Left ventricle myocardium inferior (tissue), 1 donor: Measurements from ENCODE around the gene PTGES2. TPM values are rescaled to one million over a fixed set of nuclear protein-coding genes. Genes with fewer than 3 reads are reported as not detected.
"Not testable (repeated sequence)": the region's sequence is repeated elsewhere in the genome, so short reads cannot be mapped to it uniquely, and the experiment has no call there.

Experiments used
- DNase-seq: peaks from one replicate; pipeline ENCODE4 v3.0.0-alpha.2; 2020
- H3K27ac ChIP-seq: fragments of 200-600 bp; replicated peaks from 2 replicates; pipeline ENCODE4 v1.8.0; 2021
- H3K27me3 ChIP-seq: fragments of 200-600 bp; 2 replicates; pipeline ENCODE4 v1.8.0; 2021; ENCODE audit warnings: low read depth
- H3K36me3 ChIP-seq: fragments of 200-600 bp; 2 replicates; pipeline ENCODE4 v1.8.0; 2021
- H3K4me1 ChIP-seq: fragments of 200-600 bp; 2 replicates; pipeline ENCODE4 v1.8.0; 2021
- H3K4me3 ChIP-seq: fragments of 200-600 bp; 2 replicates; pipeline ENCODE4 v1.8.0; 2021; ENCODE audit warnings: mild to moderate bottlenecking, moderate library complexity
- H3K9me3 ChIP-seq: fragments of 200-600 bp; replicated peaks from 2 replicates; pipeline ENCODE4 v1.8.0; 2021
- intact Hi-C: fragments of 100-400 bp; cut with micrococcal nuclease; formaldehyde crosslinking; loops from one replicate; pipeline ENCODE4 v1.11.0; 2022
- total RNA-seq: library from RNA; stranded (reverse); fragmentation: NEBNext Ultra II Directional; extraction: Animal tissue kit (Norgen Biotek cat#: 25700); gene quantifications from one replicate; pipeline ENCODE4 v1.2.1, GENCODE V29; 2021
- TF ChIP-seq, protein P1 (sequence below): fragments of 200-600 bp; IDR thresholded peaks from 2 replicates; pipeline ENCODE4 v1.8.0; 2021; ENCODE audit warnings: antibody characterized with exemption, mild to moderate bottlenecking, borderline replicate concordance
- donor health status: DM: no; HTN: yes; CAD: no; lungs with severe emphysema.

The PTGES2 gene
- total RNA-seq, 1 donor from 2014 or later: 141 TPM

DNA sequence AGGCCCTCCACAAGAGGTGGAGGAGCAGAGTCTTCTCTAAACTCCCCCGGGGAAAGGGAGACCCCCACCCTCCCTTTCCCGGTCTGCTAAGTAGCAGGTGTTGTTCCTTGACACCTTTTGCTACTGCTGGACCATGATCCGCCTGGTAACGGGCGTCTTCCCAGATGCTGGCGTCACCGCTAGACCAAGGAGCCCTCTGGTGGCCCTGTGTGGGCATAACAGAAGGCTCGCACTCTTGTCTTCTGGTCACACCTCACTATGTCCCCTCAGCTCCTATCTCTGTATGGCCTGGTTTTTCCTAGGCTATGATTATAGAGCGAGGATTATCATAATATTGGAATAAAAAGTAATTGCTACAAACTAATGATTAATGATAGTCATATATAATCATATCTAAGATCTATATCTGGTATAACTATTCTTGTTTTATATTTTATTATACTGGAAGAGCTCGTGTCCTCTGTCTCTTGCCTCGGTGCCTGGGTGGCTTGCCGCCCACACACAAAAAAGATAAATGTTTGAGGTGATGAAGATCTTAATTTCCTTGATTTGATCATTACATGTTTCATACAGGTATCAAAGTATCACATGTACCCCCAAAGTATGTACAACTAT, 2.6 kb upstream of the PTGES2 start:
- DNase-seq: peak; percentile 60
- H3K4me3 ChIP-seq, H3K9me3 ChIP-seq, H3K27me3 ChIP-seq, intact Hi-C loops, H3K27ac ChIP-seq, H3K36me3 ChIP-seq: not testable (repeated sequence)
- H3K4me1 ChIP-seq: peaks cover 59% of the 10 kb centered on the region
- TF ChIP-seq, protein P1, sequence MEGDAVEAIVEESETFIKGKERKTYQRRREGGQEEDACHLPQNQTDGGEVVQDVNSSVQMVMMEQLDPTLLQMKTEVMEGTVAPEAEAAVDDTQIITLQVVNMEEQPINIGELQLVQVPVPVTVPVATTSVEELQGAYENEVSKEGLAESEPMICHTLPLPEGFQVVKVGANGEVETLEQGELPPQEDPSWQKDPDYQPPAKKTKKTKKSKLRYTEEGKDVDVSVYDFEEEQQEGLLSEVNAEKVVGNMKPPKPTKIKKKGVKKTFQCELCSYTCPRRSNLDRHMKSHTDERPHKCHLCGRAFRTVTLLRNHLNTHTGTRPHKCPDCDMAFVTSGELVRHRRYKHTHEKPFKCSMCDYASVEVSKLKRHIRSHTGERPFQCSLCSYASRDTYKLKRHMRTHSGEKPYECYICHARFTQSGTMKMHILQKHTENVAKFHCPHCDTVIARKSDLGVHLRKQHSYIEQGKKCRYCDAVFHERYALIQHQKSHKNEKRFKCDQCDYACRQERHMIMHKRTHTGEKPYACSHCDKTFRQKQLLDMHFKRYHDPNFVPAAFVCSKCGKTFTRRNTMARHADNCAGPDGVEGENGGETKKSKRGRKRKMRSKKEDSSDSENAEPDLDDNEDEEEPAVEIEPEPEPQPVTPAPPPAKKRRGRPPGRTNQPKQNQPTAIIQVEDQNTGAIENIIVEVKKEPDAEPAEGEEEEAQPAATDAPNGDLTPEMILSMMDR: peak; percentile 61

DNA sequence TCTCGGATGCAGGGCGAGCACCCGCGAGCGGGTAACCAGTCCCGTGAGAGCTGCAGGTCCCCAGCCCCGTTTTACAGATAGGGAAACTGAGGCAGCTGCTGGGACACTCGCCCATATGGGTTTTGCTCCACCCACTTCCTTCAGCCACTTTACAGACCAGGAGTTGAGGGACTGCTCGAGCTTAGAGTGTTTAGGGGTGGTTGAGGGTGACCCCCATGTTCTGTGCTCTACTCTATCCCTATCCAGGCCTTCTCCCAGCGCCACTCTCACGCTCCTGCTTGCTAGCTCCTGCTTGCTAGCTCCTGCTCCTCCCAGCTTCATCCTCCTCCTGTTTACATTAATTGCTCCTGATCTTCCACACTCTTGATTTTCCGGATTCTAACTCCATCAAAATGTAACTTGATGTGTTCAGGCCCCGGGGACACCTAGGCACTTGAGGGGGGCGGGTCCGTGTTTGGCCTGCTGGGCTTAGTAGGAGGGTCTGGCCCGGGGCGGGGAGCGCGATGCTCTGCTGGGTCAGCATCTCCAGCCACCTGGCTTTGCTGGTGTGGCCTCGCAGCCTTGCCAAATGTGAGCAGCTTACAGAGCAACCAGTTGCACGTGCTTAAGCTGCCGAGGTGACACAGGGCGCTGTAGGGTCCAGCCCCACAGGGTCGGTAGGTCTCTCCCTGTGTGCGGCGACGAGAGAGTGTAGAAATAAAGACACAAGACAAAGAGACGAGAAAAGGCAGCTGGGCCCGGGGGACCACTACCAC, 1.5 kb upstream of the PTGES2 start:
- Histone ChIP-seq H3K36me3 (peaks cover 12% of the 10 kb centered on the region), H3K4me3 (peak overlapping the region; percentile 97), H3K4me1 (peaks cover 64% of the 10 kb centered on the region), H3K27ac (peak overlapping the region; percentile 99), H3K27me3 (no peaks in the 10 kb centered on the region), H3K9me3 (no peaks in the 10 kb centered on the region)
- TF ChIP-seq, protein P1: no peak
- no peak for DNase-seq
- intact Hi-C loops: no loop called here

DNA sequence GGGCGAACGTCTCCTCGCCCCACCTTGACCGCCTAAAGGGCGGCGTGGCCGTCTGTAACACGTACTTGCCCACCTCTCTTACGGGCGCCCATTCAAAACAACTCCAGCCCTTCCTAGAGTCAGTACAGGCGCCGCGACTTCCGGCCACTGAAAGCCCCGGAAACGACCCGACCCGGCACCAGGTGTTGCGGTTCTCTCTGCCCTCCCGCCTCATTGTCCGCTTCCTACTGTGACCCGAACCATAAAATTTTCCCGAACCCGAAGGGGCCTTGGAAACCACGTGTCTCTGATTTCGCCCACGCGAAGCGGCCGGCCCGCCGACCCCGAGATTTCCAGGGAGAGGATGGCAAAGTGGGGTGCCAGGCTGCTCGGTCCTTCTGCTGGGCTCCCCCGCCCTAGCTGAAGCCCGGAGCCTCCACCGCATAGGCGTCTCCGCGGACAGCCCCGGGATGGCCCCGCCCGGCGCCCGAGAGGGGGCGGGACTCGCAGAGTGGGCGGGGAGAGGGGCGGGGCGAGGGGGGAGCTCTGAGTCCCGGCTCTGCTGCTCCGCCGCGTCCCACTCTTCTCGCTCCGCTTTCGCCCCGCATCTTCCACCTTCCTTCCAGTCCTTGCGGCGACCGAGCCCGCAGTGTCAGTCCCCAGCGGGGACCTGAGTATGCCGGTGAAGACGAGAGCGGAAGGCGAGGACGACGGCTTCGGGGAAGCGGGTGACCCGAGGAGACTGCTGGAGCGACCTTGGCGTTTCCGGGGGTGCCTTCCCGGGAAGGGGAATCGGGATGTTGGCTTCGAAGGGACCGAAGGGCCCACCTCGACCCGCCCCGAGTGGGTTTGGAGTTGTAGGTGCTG, 684 bp upstream of the PTGES2 start:
- intact Hi-C loops: no loop called here
- Histone ChIP-seq H3K36me3 (peaks cover 20% of the 10 kb centered on the region), H3K9me3 (no peaks in the 10 kb centered on the region), H3K4me1 (peaks cover 64% of the 10 kb centered on the region), H3K27me3 (no peaks in the 10 kb centered on the region), H3K4me3 (peak overlapping the region; percentile 97), H3K27ac (peak overlapping the region; percentile 99)
- peak; percentile 85 for DNase-seq
- TF ChIP-seq, protein P1: no peak

DNA sequence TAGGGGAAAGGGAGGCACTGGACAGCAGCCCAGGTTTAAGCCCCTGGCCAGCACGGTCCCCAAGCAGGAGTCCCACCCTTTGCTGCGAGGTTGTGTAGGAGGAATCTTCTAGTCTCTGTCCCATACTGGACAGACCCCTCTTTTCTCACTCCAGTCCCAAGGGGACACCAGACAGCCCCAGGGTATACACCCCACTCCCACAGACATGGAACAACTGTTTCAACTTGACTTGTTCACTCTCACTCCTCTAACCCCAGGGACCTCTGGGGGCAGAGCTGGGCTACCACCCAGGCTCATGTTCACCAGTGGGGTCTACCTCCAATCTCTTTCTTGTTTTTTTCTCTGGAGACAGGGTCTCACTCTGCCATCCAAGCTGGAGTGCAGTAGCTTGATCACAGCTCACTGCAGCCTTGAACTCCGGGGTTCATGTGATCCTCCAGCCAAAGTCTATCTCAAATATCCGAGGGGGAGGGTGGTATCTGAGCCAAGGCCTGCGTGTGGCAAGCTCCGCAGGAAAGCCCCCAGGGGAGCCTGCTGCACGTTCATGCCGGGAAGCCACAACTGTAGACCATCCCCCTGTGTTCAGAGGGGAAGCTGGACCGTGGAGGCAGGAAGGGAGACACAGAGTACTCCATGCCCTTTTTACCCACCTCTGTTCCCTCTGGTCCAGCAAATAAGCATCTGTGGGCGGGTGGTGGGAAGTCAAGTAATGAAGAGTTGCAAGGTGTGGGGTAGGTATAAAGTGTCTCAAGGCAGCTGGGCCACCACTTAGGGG, 1.8 kb downstream of the PTGES2 start:
- peaks cover 44% of the 10 kb centered on the region for H3K36me3 ChIP-seq
- no peaks in the 10 kb centered on the region for H3K9me3 ChIP-seq
- TF ChIP-seq, protein P1: no peak
- peaks cover 52% of the 10 kb centered on the region for H3K4me1 ChIP-seq
- no peak for DNase-seq
- peak overlapping the region; percentile 97 for H3K4me3 ChIP-seq
- H3K27ac ChIP-seq: peak overlapping the region; percentile 99
- no peaks in the 10 kb centered on the region for H3K27me3 ChIP-seq
- intact Hi-C loops: no loop called here
